Measurements from ENCODE around the gene KIAA1549.

DNA sequence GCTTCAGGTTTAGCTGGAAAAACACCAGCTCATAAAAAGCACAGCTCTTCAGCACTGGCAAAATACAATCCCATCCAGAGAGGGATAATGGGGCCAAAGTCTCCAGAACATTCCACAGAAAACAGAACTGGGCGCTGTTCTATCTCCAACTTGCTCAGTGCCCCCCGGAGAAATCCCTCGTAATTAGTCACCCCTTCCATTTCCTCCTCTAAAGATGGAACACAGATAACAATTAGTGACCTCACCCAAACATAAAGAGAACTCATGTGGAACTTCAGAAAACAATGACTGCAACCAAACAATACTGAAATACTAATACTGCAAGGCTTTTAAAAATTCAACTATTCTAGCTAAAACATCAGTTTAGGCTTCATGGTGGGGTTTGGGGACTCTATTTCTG lies 46.3 kb downstream of the KIAA1549 start:
- no peak for TF ChIP-seq CTCF (IDR thresholded peaks at IDR 0.05; ENCODE audit: insufficient read depth, low read length, poor library complexity, severe bottlenecking)
- TF ChIP-seq EZH2phosphoT487 (conservative IDR thresholded peaks at IDR 0.05; ENCODE audit: low read length): no peak
